SW480 (cell line): Measurements from ENCODE around the gene FRMD4A.
"Not testable (repeated sequence)": the region's sequence is repeated elsewhere in the genome, so short reads cannot be mapped to it uniquely, and the experiment has no call there.

Experiments
- DNase-seq: peaks from one replicate; pipeline ENCODE4 v3.0.0-alpha.2; 2016; ENCODE audit warnings: low spot score

The FRMD4A gene

GRCh38 chr10:13946209-13946460 lies 384.6 kb downstream of the FRMD4A start:
- no peak for DNase-seq

GRCh38 chr10:13945390-13946208 lies 385.1 kb downstream of the FRMD4A start:
- DNase-seq, result no peak

GRCh38 chr10:13944823-13945222 lies 385.9 kb downstream of the FRMD4A start:
- DNase-seq, result no peak

- no peak for DNase-seq
Measured at GRCh38 chr10:13943735-13944398, 386.9 kb downstream of the FRMD4A start.

GRCh38 chr10:13942035-13942434 lies 388.7 kb downstream of the FRMD4A start:
- DNase-seq, result no peak

- no peak for DNase-seq
Measured at GRCh38 chr10:13939391-13939790, 391.3 kb downstream of the FRMD4A start.

GRCh38 chr10:13938950-13939349 lies 391.8 kb downstream of the FRMD4A start:
- no peak for DNase-seq

- no peak for DNase-seq
Measured at GRCh38 chr10:13936826-13937225, 393.9 kb downstream of the FRMD4A start.

GRCh38 chr10:13930120-13930519 lies 400.6 kb downstream of the FRMD4A start:
- no peak for DNase-seq

- no peak for DNase-seq
Measured at GRCh38 chr10:13928451-13928850, 402.3 kb downstream of the FRMD4A start.

GRCh38 chr10:13925971-13926780 lies 404.5 kb downstream of the FRMD4A start:
- no peak for DNase-seq

- DNase-seq, result no peak
Measured at GRCh38 chr10:13924040-13924725, 406.5 kb downstream of the FRMD4A start.

- no peak for DNase-seq
Measured at GRCh38 chr10:13922586-13922985, 408.1 kb downstream of the FRMD4A start.

- DNase-seq, result no peak
Measured at GRCh38 chr10:13921941-13922340, 408.8 kb downstream of the FRMD4A start.

- DNase-seq, result not testable (repeated sequence)
Measured at GRCh38 chr10:13921131-13921530, 409.6 kb downstream of the FRMD4A start.

GRCh38 chr10:13920465-13920864 lies 410.3 kb downstream of the FRMD4A start:
- no peak for DNase-seq

- no peak for DNase-seq
Measured at GRCh38 chr10:13920031-13920430, 410.7 kb downstream of the FRMD4A start.

GRCh38 chr10:13917791-13918190 lies 412.9 kb downstream of the FRMD4A start:
- DNase-seq, result peak; percentile 5

GRCh38 chr10:13916384-13916947 lies 414.3 kb downstream of the FRMD4A start:
- DNase-seq, result no peak

GRCh38 chr10:13915710-13916109 lies 415.0 kb downstream of the FRMD4A start:
- peak; percentile 63 for DNase-seq

- DNase-seq, result no peak
Measured at GRCh38 chr10:13913897-13914296, 416.8 kb downstream of the FRMD4A start.
